ENCODE data around the gene ARL15. TPM values are rescaled to one million over a fixed set of nuclear protein-coding genes. Genes with fewer than 3 reads are reported as not detected.

Gene ARL15
- total and polyA plus RNA-seq, 2 of the 8 experiments (the other 6 are each of a cell fraction or from before 2014, with no cell fraction given), result 9.9 to 21.2 TPM

DNA sequence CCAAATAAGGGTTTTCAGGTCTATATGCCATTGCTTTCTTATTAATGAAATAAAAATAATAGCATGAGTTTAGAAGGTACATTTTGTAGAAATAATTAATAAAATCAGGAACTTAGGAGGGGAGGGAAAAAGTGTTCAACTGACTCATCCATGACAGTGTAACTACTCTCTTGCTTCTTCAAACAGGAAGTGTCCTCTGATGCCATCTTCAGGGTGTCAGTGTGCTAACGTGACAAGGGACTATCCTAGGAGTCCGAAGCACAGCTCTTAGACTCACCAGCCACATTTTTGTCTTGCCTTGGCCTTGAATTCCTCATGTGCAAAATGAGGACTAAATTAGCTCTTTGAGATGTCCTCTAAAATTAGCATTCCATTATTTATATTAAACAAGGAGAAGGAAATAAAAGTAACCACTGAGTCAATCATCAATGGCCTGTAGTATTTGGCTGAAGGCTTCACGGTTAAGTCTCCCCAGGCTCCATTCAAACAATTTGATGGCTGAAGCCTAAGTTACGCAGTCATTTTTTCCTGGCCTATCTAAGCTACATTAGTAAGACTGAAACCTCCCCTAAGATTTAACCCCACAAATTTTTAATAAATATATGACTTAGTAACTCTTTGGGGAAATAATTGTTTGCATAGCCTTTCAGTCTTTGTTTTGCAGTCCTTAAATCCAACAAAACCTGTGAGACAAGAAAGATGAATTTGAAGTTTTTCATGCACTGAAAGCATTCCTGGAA, 151.1 kb downstream of the ARL15 start:
- Histone ChIP-seq H3K23me2 (ENCODE audit: low read depth, low read length) (no peaks in the 10 kb centered on the region; the same call in 1 of the 2 replicates), H3K79me1 (ENCODE audit: low read depth, low read length) (no peaks in the 10 kb centered on the region), H3K4me2 (ENCODE audit: insufficient read depth in 1 of 2, low read depth in 2 of 2, low read length in 2 of 2) (no peak overlapping the region), H3K27me3 (replicated peaks in 1 of 4; ENCODE audit: control insufficient read depth in 3 of 4, extremely low read depth in 1 of 4, insufficient read depth in 3 of 4, low read length in 3 of 4) (no peaks in the 10 kb centered on the region), H3K56ac (replicated peaks; ENCODE audit: insufficient read length, low read depth, low read length) (no peak overlapping the region), H3K27ac (ENCODE audit: low read depth, low read length) (no peak overlapping the region), H3K79me2 (ENCODE audit: control insufficient read depth in 1 of 2, insufficient read depth in 2 of 2, low read length in 2 of 2) (no peaks in the 10 kb centered on the region), H4K20me1 (replicated peaks in 1 of 2; ENCODE audit: control insufficient read depth in 1 of 2, insufficient read depth in 2 of 2, low read length in 2 of 2) (no peaks in the 10 kb centered on the region), H3K9ac (replicated peaks in 1 of 4; ENCODE audit: extremely low read depth in 1 of 4, low read depth in 3 of 4, low read length in 3 of 4) (no peak overlapping the region), H3K23ac (ENCODE audit: insufficient read length) (no peak overlapping the region), H3K36me3 (ENCODE audit: control insufficient read depth in 2 of 4, insufficient read depth in 4 of 4, low read length in 3 of 4) (no peaks in the 10 kb centered on the region), H4K5ac (ENCODE audit: insufficient read length, low read depth, low read length) (no peak overlapping the region), H3K18ac (ENCODE audit: extremely low read depth, low read length) (no peak overlapping the region), H3K14ac (ENCODE audit: insufficient read length) (no peak overlapping the region), H2BK15ac (ENCODE audit: low read length) (no peak overlapping the region), H3K4me3 (ENCODE audit: extremely low read depth in 1 of 4, insufficient read depth in 2 of 4, low read depth in 3 of 4, low read length in 4 of 4) (no peak overlapping the region), H2BK12ac (ENCODE audit: low read depth, low read length) (no peak overlapping the region), H2AK5ac (ENCODE audit: low read depth, low read length) (no peak overlapping the region), H2AFZ (ENCODE audit: low read length) (no peak overlapping the region), H2BK120ac (replicated peaks; ENCODE audit: low read depth, low read length) (no peak overlapping the region), H3K4ac (replicated peaks; ENCODE audit: insufficient read length, low read depth, low read length) (no peak overlapping the region), H2BK5ac (ENCODE audit: low read depth, low read length) (no peak overlapping the region), H4K8ac (ENCODE audit: extremely low read depth, insufficient read depth, low read length) (no peak overlapping the region), H3K4me1 (replicated peaks in 1 of 4; ENCODE audit: control insufficient read depth in 3 of 4, insufficient read depth in 4 of 4, low read length in 3 of 4) (no peaks in the 10 kb centered on the region), H4K91ac (replicated peaks; ENCODE audit: insufficient read length, low read length) (no peak overlapping the region), H3K9me3 (ENCODE audit: insufficient read depth in 2 of 2, low read depth in 1 of 2, low read length in 1 of 2) (no peaks in the 10 kb centered on the region), H2BK20ac (ENCODE audit: low read length) (no peak overlapping the region)
- WGBS, 2 experiments (ENCODE audit: extremely low coverage in 1 of 2, insufficient coverage in 1 of 2, insufficient read length in 1 of 2, insufficient replicate concordance in 2 of 2, low coverage in 1 of 2, low lambda C conversion rate in 2 of 2, missing lambda C conversion rate in 1 of 2), result 94% methylated on average over 4 of the region's 4 CpGs; no CpG with 5 or more reads in 1 of the 2 experiments
- FAIRE-seq, result peak; percentile 7
- ChIA-PET POLR2A (ENCODE audit: partially characterized antibody) (no interaction called here), CTCF (ENCODE audit: partially characterized antibody) (interaction anchor here (0.7 to 0.9 kb wide), 2 partner anchors 38 to 287 kb away, joined by 3 read pairs; no protein-coding TSS in a partner anchor)
- no peak for DNase-seq (ENCODE audit: low read depth in 1 of 2, low spot score in 2 of 2)
- TF ChIP-seq CBX5 (IDR thresholded peaks at IDR 0.05; ENCODE audit: low read depth, low read length) (no peak), RNF2 (IDR thresholded peaks at IDR 0.05; ENCODE audit: borderline replicate concordance, low read depth, low read length, missing control alignments, poor library complexity, severe bottlenecking) (no peak), BACH1 (IDR thresholded peaks at IDR 0.05; ENCODE audit: low read length) (peak; percentile 85; the same call in 1 of the 2 replicates), SIN3A (conservative IDR thresholded peaks at IDR 0.05 in 1 of 2, IDR thresholded peaks at IDR 0.05 in 1 of 2; ENCODE audit: low read depth in 1 of 2, low read length in 2 of 2) (no peak), KDM1A (IDR thresholded peaks at IDR 0.05; ENCODE audit: borderline replicate concordance, low read length) (no peak), NRF1 (IDR thresholded peaks at IDR 0.05; ENCODE audit: low read depth, low read length) (no peak), TBP (IDR thresholded peaks at IDR 0.05; ENCODE audit: low read depth, low read length) (no peak), SP4 (IDR thresholded peaks at IDR 0.05; ENCODE audit: low read length) (no peak), CHD2 (IDR thresholded peaks at IDR 0.05; ENCODE audit: low read length) (no peak)
- TF ChIP-seq, protein P1, sequence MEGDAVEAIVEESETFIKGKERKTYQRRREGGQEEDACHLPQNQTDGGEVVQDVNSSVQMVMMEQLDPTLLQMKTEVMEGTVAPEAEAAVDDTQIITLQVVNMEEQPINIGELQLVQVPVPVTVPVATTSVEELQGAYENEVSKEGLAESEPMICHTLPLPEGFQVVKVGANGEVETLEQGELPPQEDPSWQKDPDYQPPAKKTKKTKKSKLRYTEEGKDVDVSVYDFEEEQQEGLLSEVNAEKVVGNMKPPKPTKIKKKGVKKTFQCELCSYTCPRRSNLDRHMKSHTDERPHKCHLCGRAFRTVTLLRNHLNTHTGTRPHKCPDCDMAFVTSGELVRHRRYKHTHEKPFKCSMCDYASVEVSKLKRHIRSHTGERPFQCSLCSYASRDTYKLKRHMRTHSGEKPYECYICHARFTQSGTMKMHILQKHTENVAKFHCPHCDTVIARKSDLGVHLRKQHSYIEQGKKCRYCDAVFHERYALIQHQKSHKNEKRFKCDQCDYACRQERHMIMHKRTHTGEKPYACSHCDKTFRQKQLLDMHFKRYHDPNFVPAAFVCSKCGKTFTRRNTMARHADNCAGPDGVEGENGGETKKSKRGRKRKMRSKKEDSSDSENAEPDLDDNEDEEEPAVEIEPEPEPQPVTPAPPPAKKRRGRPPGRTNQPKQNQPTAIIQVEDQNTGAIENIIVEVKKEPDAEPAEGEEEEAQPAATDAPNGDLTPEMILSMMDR (IDR thresholded peaks at IDR 0.05; ENCODE audit: control extremely low read depth in 1 of 3, insufficient read depth in 1 of 3, low read depth in 1 of 3, low read length in 3 of 3), result peak in 1 of 3 experiments; percentile 40; a peak in 1 of 4 replicates

Measured in H1 (cell line).